NCI-H1417 (cell line): ENCODE measurements around the gene GUCY2D.

Source experiments
- DNase-seq, 3 experiments: peaks; one replicate each; lab custom pipeline; 2025; lab: John Stamatoyannopoulos, UW

The GUCY2D gene

DNA sequence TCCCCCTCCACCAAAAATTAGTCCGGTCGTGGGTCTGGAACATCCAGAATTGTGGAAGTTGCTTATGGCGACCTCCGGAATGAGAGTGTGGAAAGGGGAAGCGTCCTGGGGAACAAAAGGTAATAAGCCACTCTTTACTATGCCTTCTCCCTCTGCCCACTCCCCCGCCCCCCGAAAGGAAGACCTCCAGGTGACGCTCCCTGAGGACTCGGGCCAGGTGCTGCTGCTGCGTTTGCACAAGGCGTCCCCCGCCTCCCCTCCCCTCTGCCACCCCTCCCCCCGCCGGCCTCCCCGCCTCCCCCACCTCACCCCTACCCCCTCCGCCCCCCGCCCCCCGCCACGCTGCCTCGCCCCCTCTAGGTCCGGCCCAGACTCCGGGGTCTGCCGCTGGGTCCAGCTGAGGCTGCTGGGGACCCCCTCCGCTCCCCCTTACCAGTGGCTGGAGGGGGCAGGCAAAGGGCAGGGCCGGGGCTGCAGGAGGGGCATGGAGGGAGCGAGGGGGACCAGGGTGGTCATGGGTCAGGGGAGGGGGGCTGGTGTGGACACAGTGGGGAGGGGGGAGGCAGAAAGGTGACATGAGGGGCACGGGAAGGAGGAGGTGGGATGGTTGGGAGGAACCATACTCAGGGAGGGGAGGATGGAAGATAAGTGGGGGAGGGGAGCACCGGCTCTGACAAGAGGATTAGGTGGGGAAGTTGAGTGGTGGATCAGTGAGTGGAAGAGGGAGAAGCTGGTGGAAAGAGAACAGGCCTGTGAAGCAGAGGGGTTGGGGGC is 61.5 kb downstream of the GUCY2D start:
- peak in 1 of 3 experiments; percentile 0 for DNase-seq

DNA sequence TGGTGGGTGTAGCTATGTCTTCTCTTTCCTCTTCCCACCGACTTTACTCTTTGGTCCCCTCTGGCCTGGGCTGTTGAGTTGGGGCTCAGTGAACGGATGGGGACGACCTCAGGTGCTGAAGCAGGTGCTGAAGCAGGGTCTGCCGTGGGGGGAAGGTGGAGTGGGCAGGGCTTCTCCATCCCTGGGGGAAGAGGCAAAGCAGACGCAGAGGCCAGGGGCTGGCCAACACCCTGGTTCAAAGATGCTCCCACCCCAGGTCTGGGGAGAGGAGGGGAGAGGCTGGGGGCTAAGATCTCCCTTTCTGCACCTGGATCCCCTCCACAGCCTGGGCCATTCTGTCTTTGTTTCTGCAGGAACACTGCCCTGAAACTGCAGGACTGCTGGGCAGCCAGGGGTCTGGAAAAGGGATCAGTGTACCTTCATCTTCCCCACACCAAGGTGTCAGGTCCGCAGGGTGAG is 62.2 kb downstream of the GUCY2D start:
- no peak for DNase-seq

DNA sequence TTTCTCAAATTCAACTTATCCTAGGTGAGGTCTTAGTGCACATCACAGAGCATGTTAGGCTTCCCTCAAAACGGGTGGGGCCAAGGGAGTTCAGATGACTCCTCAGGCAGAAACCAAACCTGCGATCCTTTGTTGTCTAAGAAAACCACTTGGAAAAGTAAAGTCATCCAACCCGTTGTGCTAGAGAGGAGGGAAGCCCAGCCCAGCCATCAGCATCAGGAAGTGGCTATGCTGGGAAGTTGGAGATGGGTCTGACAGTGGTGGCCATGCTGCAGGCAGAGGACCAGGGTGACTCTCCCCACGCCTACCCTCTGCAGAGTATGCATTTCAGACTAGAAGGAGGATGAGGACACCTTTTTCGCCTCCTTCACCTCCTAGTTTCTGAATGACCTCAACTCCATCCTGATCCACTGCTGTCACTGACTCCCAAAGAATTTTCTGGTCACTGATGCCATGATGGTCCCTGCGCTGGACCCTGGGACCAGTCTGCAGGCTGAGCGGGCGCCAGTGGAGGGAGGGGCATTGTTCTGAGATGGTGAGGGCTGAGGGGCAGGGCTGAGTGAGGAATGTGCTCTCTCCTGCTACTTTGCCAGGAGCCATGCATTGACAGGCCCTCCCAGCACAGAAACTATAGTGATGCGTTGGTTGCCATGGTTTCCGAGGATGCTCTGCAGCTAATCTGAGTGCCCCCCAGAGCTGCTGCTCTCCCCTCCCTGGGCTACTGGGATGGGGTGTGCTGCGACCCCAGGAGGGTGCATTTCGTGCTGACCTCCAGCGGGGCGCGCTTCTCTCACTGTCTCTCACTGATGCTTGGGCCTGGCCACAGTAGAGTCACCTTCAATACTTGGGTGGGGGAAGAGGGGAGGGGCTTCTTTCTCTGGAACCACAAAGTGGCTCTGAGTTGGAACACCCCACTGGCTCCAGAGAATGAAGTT is 64.7 kb downstream of the GUCY2D start:
- no peak for DNase-seq

DNA sequence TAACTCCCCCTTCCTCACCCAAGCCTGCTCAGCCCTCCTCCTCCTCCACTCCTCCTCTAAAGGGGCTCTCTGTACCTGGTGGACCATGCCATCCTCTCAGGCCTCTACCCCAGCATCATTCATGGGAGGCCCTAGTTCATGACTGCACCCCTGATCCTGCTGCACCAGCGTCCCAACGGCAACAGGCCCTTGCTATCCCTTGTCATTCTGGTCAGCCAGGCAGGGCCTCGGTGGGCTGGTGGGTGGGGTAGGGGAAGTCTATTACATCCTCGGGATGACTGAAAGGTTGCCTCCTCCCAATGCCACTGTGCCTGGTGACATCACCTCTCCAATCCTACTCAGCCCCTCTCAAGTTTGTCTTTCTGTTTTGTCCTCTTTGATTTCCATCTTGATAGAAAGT is 65.4 kb downstream of the GUCY2D start:
- DNase-seq, result no peak

DNA sequence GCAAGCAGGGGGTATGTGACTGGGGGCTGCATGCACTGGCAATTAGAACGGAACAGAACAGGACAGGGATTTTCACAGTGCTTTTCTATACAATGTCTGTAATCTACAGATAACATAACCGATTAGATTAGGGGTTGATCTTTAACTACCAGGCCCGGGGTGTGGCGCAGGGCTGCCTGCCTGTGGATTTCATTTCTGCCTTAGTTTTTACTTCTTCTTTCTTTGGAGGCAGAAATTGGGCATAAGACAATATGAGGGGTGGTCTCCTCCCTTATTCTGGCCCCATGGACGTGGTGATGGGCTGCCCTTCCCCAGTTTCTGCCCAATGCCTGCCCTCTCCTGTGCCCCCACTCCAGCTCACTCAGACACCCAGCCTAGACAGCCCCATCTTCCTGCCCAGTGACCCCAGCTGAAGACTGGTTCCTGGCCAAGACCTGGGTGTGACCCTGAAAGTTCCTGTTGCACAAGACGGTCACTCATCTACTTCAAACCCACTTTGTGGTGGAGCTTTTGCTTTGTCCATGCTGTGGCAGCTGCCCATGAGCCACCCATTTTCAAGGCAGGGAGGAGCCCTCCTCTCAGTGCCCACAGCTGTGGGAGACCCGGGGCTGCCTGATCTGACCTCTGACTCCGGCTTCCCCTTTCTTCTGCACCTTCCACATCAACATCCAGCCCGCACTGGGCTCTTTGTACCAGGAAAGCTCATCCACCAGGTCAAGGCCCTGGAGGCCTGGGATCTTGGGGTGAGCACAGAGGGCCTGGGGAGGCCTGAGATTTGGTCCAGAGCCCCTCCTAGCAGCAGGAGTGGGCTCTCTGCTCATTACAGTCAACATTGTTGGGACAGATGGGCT is 66.5 kb downstream of the GUCY2D start:
- DNase-seq, result no peak

DNA sequence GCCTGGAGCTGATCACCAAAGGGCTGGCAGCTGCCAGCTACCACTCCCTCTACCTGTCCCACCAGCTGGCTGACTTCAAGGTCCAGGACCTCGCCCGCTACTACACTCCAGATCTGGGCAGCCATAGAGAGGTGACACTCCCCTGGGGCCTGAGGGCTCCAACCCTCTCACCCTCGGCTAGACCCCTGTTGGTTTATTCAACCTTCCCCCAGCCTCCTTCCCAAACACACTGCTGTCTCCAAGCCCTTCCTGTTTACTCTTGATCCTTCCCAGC is 67.1 kb downstream of the GUCY2D start:
- no peak for DNase-seq
